Loucy (cell line): Measurements from ENCODE around the gene PLD5.
"Not testable (repeated sequence)": the region's sequence is repeated elsewhere in the genome, so short reads cannot be mapped to it uniquely, and the experiment has no call there.

Experiments
- H2AFZ ChIP-seq: fragments of 200-600 bp; sonication (generic); 2 replicates; pipeline ENCODE4 v1.6.0; 2016; ENCODE audit warnings: antibody characterized with exemption, mild to moderate bottlenecking, low read length, moderate library complexity
- H3F3A ChIP-seq: fragments of 200-600 bp; 2 replicates; pipeline ENCODE4 v1.6.0; 2016; ENCODE audit warnings: antibody characterized with exemption, low read depth, mild to moderate bottlenecking
- H3K27me3 ChIP-seq: fragments of 200-600 bp; sonication (generic); 2 replicates; pipeline ENCODE4 v1.6.1; 2014; ENCODE audit warnings: low read length, mild to moderate bottlenecking; ENCODE audit not compliant: insufficient read depth, poor library complexity, severe bottlenecking
- H3K36me3 ChIP-seq: fragments of 200-600 bp; sonication (generic); 2 replicates; pipeline ENCODE4 v1.6.1; 2016; ENCODE audit warnings: low read length; ENCODE audit not compliant: insufficient read depth
- H3K4me1 ChIP-seq: fragments of 200-600 bp; sonication (generic); 2 replicates; pipeline ENCODE4 v1.5.1; 2014; ENCODE audit warnings: low read length, mild to moderate bottlenecking; ENCODE audit not compliant: insufficient read depth, poor library complexity, severe bottlenecking
- H3K4me2 ChIP-seq: fragments of 200-600 bp; sonication (generic); 2 replicates; pipeline ENCODE4 v1.6.0; 2014; ENCODE audit warnings: antibody characterized with exemption, low read length, low read depth, mild to moderate bottlenecking; ENCODE audit not compliant: poor library complexity, severe bottlenecking
- H3K4me3 ChIP-seq: fragments of 200-600 bp; sonication (generic); 2 replicates; pipeline ENCODE4 v1.5.1; 2014; ENCODE audit warnings: low read length, mild to moderate bottlenecking, mixed read lengths; ENCODE audit not compliant: poor library complexity, severe bottlenecking
- H3K79me2 ChIP-seq: fragments of 200-600 bp; sonication (generic); 2 replicates; pipeline ENCODE4 v1.6.1; 2014; ENCODE audit warnings: low read length; ENCODE audit not compliant: insufficient read depth
- H3K9ac ChIP-seq: fragments of 200-600 bp; sonication (generic); 2 replicates; pipeline ENCODE4 v1.6.0; 2014; ENCODE audit warnings: mild to moderate bottlenecking, low read depth, low read length, moderate library complexity; ENCODE audit not compliant: poor library complexity, severe bottlenecking
- H3K9me2 ChIP-seq: fragments of 200-600 bp; sonication (generic); replicated peaks from 2 replicates; pipeline ENCODE4 v1.6.1; 2016; ENCODE audit warnings: low read depth, low read length, mixed read lengths
- H3K9me3 ChIP-seq: fragments of 200-600 bp; sonication (generic); 2 replicates; pipeline ENCODE4 v1.6.1; 2014; ENCODE audit warnings: mild to moderate bottlenecking, antibody characterized with exemption, low read length, low read depth; ENCODE audit not compliant: insufficient read depth
- H4K20me1 ChIP-seq: fragments of 200-600 bp; sonication (generic); 2 replicates; pipeline ENCODE4 v1.6.0; 2014; ENCODE audit warnings: antibody characterized with exemption, low read length, mild to moderate bottlenecking; ENCODE audit not compliant: insufficient read depth, poor library complexity, severe bottlenecking
- CTCF ChIP-seq: fragments of 200-600 bp; sonication (generic); conservative IDR thresholded peaks from 2 replicates; pipeline ENCODE4 v1.5.1; 2014; ENCODE audit warnings: mild to moderate bottlenecking, antibody characterized with exemption, low read length
- EZH2phosphoT487 ChIP-seq: fragments of 200-600 bp; IDR thresholded peaks from 2 replicates; pipeline ENCODE4 v1.6.1; 2018; ENCODE audit warnings: antibody characterized with exemption, mild to moderate bottlenecking, moderate library complexity, borderline replicate concordance

Gene PLD5

GRCh38 chr1:242402956-242403355 lies 121.5 kb downstream of the PLD5 start:
- Histone ChIP-seq H3K27me3 (no peaks in the 10 kb centered on the region), H3K9me3 (0 out of 2 replicates have a peak, but pooled peaks cover 4% of the 10 kb centered on the region), H3K79me2 (no peaks in the 10 kb centered on the region), H2AFZ (no peak overlapping the region), H3K9ac (no peak overlapping the region), H3K4me3 (no peak overlapping the region), H3K36me3 (no peaks in the 10 kb centered on the region), H3K9me2 (no peaks in the 10 kb centered on the region), H3K4me1 (no peaks in the 10 kb centered on the region), H4K20me1 (no peaks in the 10 kb centered on the region), H3K4me2 (no peak overlapping the region), H3F3A (no peaks in the 10 kb centered on the region)
- no peak for TF ChIP-seq EZH2phosphoT487

DNA sequence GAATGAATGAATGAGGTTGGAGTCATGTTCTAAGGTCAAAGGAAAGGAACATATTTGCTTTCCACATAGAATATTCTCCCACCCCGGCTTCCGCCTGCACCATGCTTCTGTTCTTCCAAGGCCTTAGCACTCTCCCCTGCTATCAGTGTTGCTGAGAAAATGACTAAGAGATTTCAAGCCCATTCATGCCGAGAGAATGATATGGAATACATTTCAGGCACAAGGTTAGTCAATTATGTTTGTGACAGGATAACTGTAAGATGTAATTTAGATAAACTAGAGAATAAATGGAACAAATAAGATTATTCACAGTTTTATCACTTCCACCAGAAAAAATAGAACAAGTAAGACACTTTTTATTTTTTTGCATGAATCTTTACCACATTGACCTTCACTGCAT lies 122.6 kb downstream of the PLD5 start:
- H3K27me3 ChIP-seq: no peaks in the 10 kb centered on the region
- H3K9me3 ChIP-seq: 0 out of 2 replicates have a peak, but pooled peaks cover 4% of the 10 kb centered on the region
- H3K4me1 ChIP-seq: no peaks in the 10 kb centered on the region
- H3K4me2 ChIP-seq: no peak overlapping the region
- H3K36me3 ChIP-seq: no peaks in the 10 kb centered on the region
- no peaks in the 10 kb centered on the region for H4K20me1 ChIP-seq
- no peak overlapping the region for H3K9ac ChIP-seq
- TF ChIP-seq EZH2phosphoT487 (no peak), CTCF (no peak)
- H3K9me2 ChIP-seq: no peaks in the 10 kb centered on the region
- H3F3A ChIP-seq: no peaks in the 10 kb centered on the region
- H2AFZ ChIP-seq: no peak overlapping the region
- no peaks in the 10 kb centered on the region for H3K79me2 ChIP-seq
- no peak overlapping the region for H3K4me3 ChIP-seq

GRCh38 chr1:242398351-242398750 lies 126.1 kb downstream of the PLD5 start:
- TF ChIP-seq EZH2phosphoT487 (no peak), CTCF (no peak)
- no peaks in the 10 kb centered on the region for H3K9me3 ChIP-seq
- H3K4me3 ChIP-seq: no peak overlapping the region
- no peaks in the 10 kb centered on the region for H3K9me2 ChIP-seq
- no peaks in the 10 kb centered on the region for H3F3A ChIP-seq
- H4K20me1 ChIP-seq: no peaks in the 10 kb centered on the region
- H3K36me3 ChIP-seq: no peaks in the 10 kb centered on the region
- no peak overlapping the region for H3K4me2 ChIP-seq
- H3K27me3 ChIP-seq: no peaks in the 10 kb centered on the region
- no peaks in the 10 kb centered on the region for H3K4me1 ChIP-seq
- no peaks in the 10 kb centered on the region for H3K79me2 ChIP-seq
- no peak overlapping the region for H2AFZ ChIP-seq
- no peak overlapping the region for H3K9ac ChIP-seq

GRCh38 chr1:242391896-242392295 lies 132.6 kb downstream of the PLD5 start:
- Histone ChIP-seq H3K4me2 (no peak overlapping the region), H3K9ac (no peak overlapping the region), H3K36me3 (no peaks in the 10 kb centered on the region), H3K4me1 (no peaks in the 10 kb centered on the region), H3F3A (no peaks in the 10 kb centered on the region), H2AFZ (no peak overlapping the region), H3K9me2 (no peaks in the 10 kb centered on the region), H3K9me3 (no peaks in the 10 kb centered on the region), H3K27me3 (no peaks in the 10 kb centered on the region), H3K4me3 (no peak overlapping the region), H3K79me2 (no peaks in the 10 kb centered on the region), H4K20me1 (no peaks in the 10 kb centered on the region)
- TF ChIP-seq CTCF: no peak
- no peak for TF ChIP-seq EZH2phosphoT487

- not testable (repeated sequence) for H2AFZ ChIP-seq, H3K27me3 ChIP-seq, H3K9ac ChIP-seq, H3K79me2 ChIP-seq, H4K20me1 ChIP-seq, H3K36me3 ChIP-seq, H3K9me2 ChIP-seq, H3K4me2 ChIP-seq, H3K9me3 ChIP-seq, H3F3A ChIP-seq, H3K4me3 ChIP-seq, H3K4me1 ChIP-seq
Measured at GRCh38 chr1:242376121-242376520, 148.4 kb downstream of the PLD5 start.
